ENCODE data around the gene SRD5A3.

Gene SRD5A3

GRCh38 chr4:55407119-55407518 is 61.1 kb downstream of the SRD5A3 start:
- H3K4me3 ChIP-seq (ENCODE audit: low read length) = no peak overlapping the region
- TF ChIP-seq CTCF (conservative IDR thresholded peaks at IDR 0.05; ENCODE audit: low read length) = no peak

GRCh38 chr4:55407764-55408163 is 61.7 kb downstream of the SRD5A3 start:
- H3K4me3 ChIP-seq (ENCODE audit: low read length) = no peak overlapping the region
- no peak for DNase-seq (ENCODE audit: low read depth)
- no peak for TF ChIP-seq CTCF (conservative IDR thresholded peaks at IDR 0.05; ENCODE audit: low read length)

More at GRCh38 chr4:55407119-55407518, 61.1 kb downstream of the SRD5A3 start:
- DNase-seq (ENCODE audit: low read depth) = no peak

- peak; percentile 51 for DNase-seq (ENCODE audit: low read depth)
- peak; percentile 52 for TF ChIP-seq CTCF (conservative IDR thresholded peaks at IDR 0.05; ENCODE audit: low read length)
- peak overlapping the region; percentile 3; the same call in 1 of the 2 replicates for H3K4me3 ChIP-seq (ENCODE audit: low read length)
Observed at GRCh38 chr4:55409468-55410171, 63.6 kb downstream of the SRD5A3 start.

- no peak overlapping the region for H3K4me3 ChIP-seq (ENCODE audit: low read length)
- DNase-seq (ENCODE audit: low read depth) = no peak
- TF ChIP-seq CTCF (conservative IDR thresholded peaks at IDR 0.05; ENCODE audit: low read length) = no peak
Observed at GRCh38 chr4:55410431-55410830, 64.4 kb downstream of the SRD5A3 start.

GRCh38 chr4:55411621-55412020 is 65.6 kb downstream of the SRD5A3 start:
- no peak for DNase-seq (ENCODE audit: low read depth)
- no peak overlapping the region for H3K4me3 ChIP-seq (ENCODE audit: low read length)
- TF ChIP-seq CTCF (conservative IDR thresholded peaks at IDR 0.05; ENCODE audit: low read length) = no peak

- no peak for TF ChIP-seq CTCF (conservative IDR thresholded peaks at IDR 0.05; ENCODE audit: low read length)
- DNase-seq (ENCODE audit: low read depth) = no peak
- no peak overlapping the region for H3K4me3 ChIP-seq (ENCODE audit: low read length)
Observed at GRCh38 chr4:55416176-55416575, 70.1 kb downstream of the SRD5A3 start.

All from AG10803 (cell line).